ENCODE results near the gene OVAAL.
"Not testable (repeated sequence)": the region's sequence is repeated elsewhere in the genome, so short reads cannot be mapped to it uniquely, and the experiment has no call there.

Gene OVAAL

GRCh38 chr1:180542838-180543145, 16.0 kb upstream of the OVAAL start:
- Histone ChIP-seq H3K4me2 (ENCODE audit: low read length) (no peak overlapping the region), H3K9me3 (ENCODE audit: control insufficient read depth, low read length) (no peaks in the 10 kb centered on the region), H3K9ac (no peak overlapping the region), H3K4me1 (peaks cover 3% of the 10 kb centered on the region), H3K4me3 (ENCODE audit: low read depth, low read length) (no peak overlapping the region), H2AFZ (peak overlapping the region; percentile 57), H3K27ac (peak overlapping the region; percentile 76), H3K79me2 (no peaks in the 10 kb centered on the region), H3K36me3 (ENCODE audit: control insufficient read depth, insufficient read depth, low read length) (no peaks in the 10 kb centered on the region), H3K27me3 (ENCODE audit: control insufficient read depth, insufficient read depth, low read length) (no peaks in the 10 kb centered on the region)
- TF ChIP-seq, protein P1, sequence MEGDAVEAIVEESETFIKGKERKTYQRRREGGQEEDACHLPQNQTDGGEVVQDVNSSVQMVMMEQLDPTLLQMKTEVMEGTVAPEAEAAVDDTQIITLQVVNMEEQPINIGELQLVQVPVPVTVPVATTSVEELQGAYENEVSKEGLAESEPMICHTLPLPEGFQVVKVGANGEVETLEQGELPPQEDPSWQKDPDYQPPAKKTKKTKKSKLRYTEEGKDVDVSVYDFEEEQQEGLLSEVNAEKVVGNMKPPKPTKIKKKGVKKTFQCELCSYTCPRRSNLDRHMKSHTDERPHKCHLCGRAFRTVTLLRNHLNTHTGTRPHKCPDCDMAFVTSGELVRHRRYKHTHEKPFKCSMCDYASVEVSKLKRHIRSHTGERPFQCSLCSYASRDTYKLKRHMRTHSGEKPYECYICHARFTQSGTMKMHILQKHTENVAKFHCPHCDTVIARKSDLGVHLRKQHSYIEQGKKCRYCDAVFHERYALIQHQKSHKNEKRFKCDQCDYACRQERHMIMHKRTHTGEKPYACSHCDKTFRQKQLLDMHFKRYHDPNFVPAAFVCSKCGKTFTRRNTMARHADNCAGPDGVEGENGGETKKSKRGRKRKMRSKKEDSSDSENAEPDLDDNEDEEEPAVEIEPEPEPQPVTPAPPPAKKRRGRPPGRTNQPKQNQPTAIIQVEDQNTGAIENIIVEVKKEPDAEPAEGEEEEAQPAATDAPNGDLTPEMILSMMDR (IDR thresholded peaks at IDR 0.05) = no peak

- Histone ChIP-seq H3K9ac (no peak overlapping the region), H2AFZ (peak overlapping the region; percentile 69), H3K4me2 (ENCODE audit: low read length) (no peak overlapping the region), H3K4me3 (ENCODE audit: low read depth, low read length) (no peak overlapping the region), H3K9me3 (ENCODE audit: control insufficient read depth, low read length) (no peaks in the 10 kb centered on the region), H3K4me1 (peaks cover 3% of the 10 kb centered on the region), H3K79me2 (no peaks in the 10 kb centered on the region), H3K27me3 (ENCODE audit: control insufficient read depth, insufficient read depth, low read length) (no peaks in the 10 kb centered on the region), H3K27ac (no peak overlapping the region), H3K36me3 (ENCODE audit: control insufficient read depth, insufficient read depth, low read length) (no peaks in the 10 kb centered on the region)
- TF ChIP-seq, protein P1 (IDR thresholded peaks at IDR 0.05) = no peak
These were observed 14.7 kb upstream of the OVAAL start for GRCh38 chr1:180544050-180544449.

DNA sequence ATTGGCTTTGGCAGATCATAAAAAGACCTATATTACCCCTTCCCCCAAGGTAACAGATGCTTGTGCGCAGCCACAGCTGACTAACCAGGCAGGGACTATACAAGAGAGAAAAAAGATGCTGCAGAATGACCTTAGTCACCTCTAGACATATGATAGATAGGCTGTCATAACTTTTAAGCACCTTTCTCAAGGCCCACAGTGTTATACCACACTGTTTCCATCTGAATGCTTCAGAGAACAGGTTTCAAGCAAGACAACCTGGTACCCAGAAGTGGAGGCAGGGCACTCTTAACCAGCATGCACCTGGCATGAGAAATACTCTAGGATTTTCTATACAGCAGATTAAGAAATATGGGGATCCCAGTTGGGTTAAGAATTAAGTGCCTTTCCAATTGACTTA, 12.8 kb upstream of the OVAAL start:
- Histone ChIP-seq H3K9ac (no peak overlapping the region), H3K9me3 (ENCODE audit: control insufficient read depth, low read length) (no peaks in the 10 kb centered on the region), H2AFZ (no peak overlapping the region), H3K4me2 (ENCODE audit: low read length) (no peak overlapping the region), H3K4me3 (ENCODE audit: low read depth, low read length) (no peak overlapping the region), H3K4me1 (peaks cover 3% of the 10 kb centered on the region), H3K27me3 (ENCODE audit: control insufficient read depth, insufficient read depth, low read length) (no peaks in the 10 kb centered on the region), H3K27ac (no peak overlapping the region), H3K36me3 (ENCODE audit: control insufficient read depth, insufficient read depth, low read length) (no peaks in the 10 kb centered on the region), H3K79me2 (no peaks in the 10 kb centered on the region)
- TF ChIP-seq, protein P1 (IDR thresholded peaks at IDR 0.05) = no peak

GRCh38 chr1:180548686-180549317, 10.0 kb upstream of the OVAAL start:
- TF ChIP-seq, protein P1 (IDR thresholded peaks at IDR 0.05) = no peak
- Histone ChIP-seq H3K4me2 (ENCODE audit: low read length) (no peak overlapping the region), H3K9ac (no peak overlapping the region), H3K27me3 (ENCODE audit: control insufficient read depth, insufficient read depth, low read length) (no peaks in the 10 kb centered on the region), H3K4me1 (peaks cover 3% of the 10 kb centered on the region), H3K27ac (no peak overlapping the region), H3K4me3 (ENCODE audit: low read depth, low read length) (no peak overlapping the region), H3K9me3 (ENCODE audit: control insufficient read depth, low read length) (no peaks in the 10 kb centered on the region), H2AFZ (peak overlapping the region; percentile 46), H3K36me3 (ENCODE audit: control insufficient read depth, insufficient read depth, low read length) (no peaks in the 10 kb centered on the region), H3K79me2 (no peaks in the 10 kb centered on the region)

GRCh38 chr1:180549770-180550169, 9.0 kb upstream of the OVAAL start:
- H3K9ac ChIP-seq; H3K27me3 ChIP-seq (ENCODE audit: control insufficient read depth, insufficient read depth, low read length); H3K27ac ChIP-seq; H3K4me3 ChIP-seq (ENCODE audit: low read depth, low read length); H2AFZ ChIP-seq; H3K9me3 ChIP-seq (ENCODE audit: control insufficient read depth, low read length); H3K4me2 ChIP-seq (ENCODE audit: low read length); H3K79me2 ChIP-seq; H3K4me1 ChIP-seq; H3K36me3 ChIP-seq (ENCODE audit: control insufficient read depth, insufficient read depth, low read length): not testable (repeated sequence)
